ENCODE results near the gene KCP.
A peak's percentile ranks its signal among the peaks of the same experiment; 100 is the strongest.

The KCP gene

GRCh38 chr7:128933180-128933891, 22.8 kb upstream of the KCP start:
- DNase-seq (ENCODE audit: low spot score in 2 of 2): no peak
- ATAC-seq (ENCODE audit: low read depth): peak; percentile 51
- Mint-ChIP-seq H3K27me3 (no peaks in the 10 kb centered on the region), H3K4me1 (peaks cover 26% of the 10 kb centered on the region), H3K9me3 (no peaks in the 10 kb centered on the region), H3K27ac (peak overlapping the region; percentile 90), H3K36me3 (no peaks in the 10 kb centered on the region), H3K4me3 (peak overlapping the region; percentile 90)

- H3K27me3 Mint-ChIP-seq: no peaks in the 10 kb centered on the region
- peak overlapping the region; percentile 90 for H3K4me3 Mint-ChIP-seq
- no peak for DNase-seq (ENCODE audit: low spot score in 2 of 2)
- peak overlapping the region; percentile 90 for H3K27ac Mint-ChIP-seq
- H3K9me3 Mint-ChIP-seq: no peaks in the 10 kb centered on the region
- peaks cover 26% of the 10 kb centered on the region for H3K4me1 Mint-ChIP-seq
- no peak for ATAC-seq (ENCODE audit: low read depth)
- no peaks in the 10 kb centered on the region for H3K36me3 Mint-ChIP-seq
Measured at GRCh38 chr7:128932862-128933179, 22.3 kb upstream of the KCP start.

- DNase-seq (ENCODE audit: low spot score in 2 of 2) (no peak), ATAC-seq (ENCODE audit: low read depth) (no peak)
- Mint-ChIP-seq H3K9me3 (no peaks in the 10 kb centered on the region), H3K36me3 (no peaks in the 10 kb centered on the region), H3K4me3 (no peak overlapping the region), H3K27me3 (no peaks in the 10 kb centered on the region), H3K27ac (no peak overlapping the region), H3K4me1 (peaks cover 24% of the 10 kb centered on the region)
Measured at GRCh38 chr7:128931965-128932861, 21.7 kb upstream of the KCP start.

- Mint-ChIP-seq H3K27ac (no peak overlapping the region), H3K4me3 (no peak overlapping the region), H3K36me3 (no peaks in the 10 kb centered on the region), H3K4me1 (peaks cover 20% of the 10 kb centered on the region), H3K9me3 (no peaks in the 10 kb centered on the region), H3K27me3 (no peaks in the 10 kb centered on the region)
- ATAC-seq (ENCODE audit: low read depth) (no peak), DNase-seq (ENCODE audit: low spot score in 2 of 2) (no peak)
Measured at GRCh38 chr7:128931190-128931798, 20.8 kb upstream of the KCP start.

GRCh38 chr7:128928882-128929788, 18.6 kb upstream of the KCP start:
- Mint-ChIP-seq H3K36me3 (no peaks in the 10 kb centered on the region), H3K4me1 (peaks cover 12% of the 10 kb centered on the region), H3K9me3 (no peaks in the 10 kb centered on the region), H3K27me3 (no peaks in the 10 kb centered on the region), H3K27ac (no peak overlapping the region), H3K4me3 (no peak overlapping the region)
- ATAC-seq (ENCODE audit: low read depth) (no peak), DNase-seq (ENCODE audit: low spot score in 2 of 2) (no peak)

- no peak overlapping the region for H3K27ac Mint-ChIP-seq
- peaks cover 8% of the 10 kb centered on the region for H3K4me1 Mint-ChIP-seq
Measured at GRCh38 chr7:128928159-128928813, 17.8 kb upstream of the KCP start.

GRCh38 chr7:128924707-128925588, 14.4 kb upstream of the KCP start:
- DNase-seq (ENCODE audit: low spot score in 2 of 2): no peak
- Mint-ChIP-seq H3K9me3 (no peaks in the 10 kb centered on the region), H3K4me1 (peaks cover 3% of the 10 kb centered on the region), H3K4me3 (no peak overlapping the region), H3K27ac (no peak overlapping the region), H3K27me3 (peaks cover 2% of the 10 kb centered on the region), H3K36me3 (no peaks in the 10 kb centered on the region)
- ATAC-seq (ENCODE audit: low read depth): no peak

More at GRCh38 chr7:128928159-128928813, 17.8 kb upstream of the KCP start:
- no peak for ATAC-seq (ENCODE audit: low read depth)
- Mint-ChIP-seq H3K27me3 (no peaks in the 10 kb centered on the region), H3K4me3 (no peak overlapping the region), H3K9me3 (no peaks in the 10 kb centered on the region), H3K36me3 (no peaks in the 10 kb centered on the region)
- no peak for DNase-seq (ENCODE audit: low spot score in 2 of 2)

GRCh38 chr7:128923411-128923800, 12.9 kb upstream of the KCP start:
- H3K27ac Mint-ChIP-seq: no peak overlapping the region
- H3K9me3 Mint-ChIP-seq: no peaks in the 10 kb centered on the region
- DNase-seq (ENCODE audit: low spot score in 2 of 2): no peak
- no peaks in the 10 kb centered on the region for H3K36me3 Mint-ChIP-seq
- peaks cover 2% of the 10 kb centered on the region for H3K27me3 Mint-ChIP-seq
- peaks cover 9% of the 10 kb centered on the region for H3K4me1 Mint-ChIP-seq
- H3K4me3 Mint-ChIP-seq: no peak overlapping the region
- no peak for ATAC-seq (ENCODE audit: low read depth)

- H3K36me3 Mint-ChIP-seq: no peaks in the 10 kb centered on the region
- no peak for DNase-seq (ENCODE audit: low spot score in 2 of 2)
- no peak for ATAC-seq (ENCODE audit: low read depth)
Measured at GRCh38 chr7:128922496-128923410, 12.2 kb upstream of the KCP start.

GRCh38 chr7:128921866-128922440, 11.4 kb upstream of the KCP start:
- ATAC-seq (ENCODE audit: low read depth): no peak
- Mint-ChIP-seq H3K36me3 (no peaks in the 10 kb centered on the region), H3K9me3 (no peaks in the 10 kb centered on the region), H3K4me1 (peaks cover 9% of the 10 kb centered on the region), H3K27ac (no peak overlapping the region), H3K4me3 (no peak overlapping the region), H3K27me3 (peaks cover 2% of the 10 kb centered on the region)
- DNase-seq (ENCODE audit: low spot score in 2 of 2): no peak

More at GRCh38 chr7:128922496-128923410, 12.2 kb upstream of the KCP start:
- no peak overlapping the region for H3K27ac Mint-ChIP-seq
- peaks cover 2% of the 10 kb centered on the region for H3K27me3 Mint-ChIP-seq
- peaks cover 9% of the 10 kb centered on the region for H3K4me1 Mint-ChIP-seq
- H3K4me3 Mint-ChIP-seq: no peak overlapping the region
- H3K9me3 Mint-ChIP-seq: no peaks in the 10 kb centered on the region

GRCh38 chr7:128920913-128921582, 10.5 kb upstream of the KCP start:
- Mint-ChIP-seq H3K36me3 (no peaks in the 10 kb centered on the region), H3K4me1 (peaks cover 6% of the 10 kb centered on the region), H3K27ac (no peak overlapping the region), H3K9me3 (no peaks in the 10 kb centered on the region), H3K4me3 (no peak overlapping the region), H3K27me3 (peaks cover 2% of the 10 kb centered on the region)
- DNase-seq (ENCODE audit: low spot score in 2 of 2): no peak
- ATAC-seq (ENCODE audit: low read depth): no peak

Data from memory B cell (primary cell).